GM12872 (cell line): ENCODE results near the gene ZNF438.

Experiments
- TF ChIP-seq, protein P1 (sequence below): IDR thresholded peaks from 3 replicates; pipeline ENCODE4 v1.5.1; 2011; ENCODE audit warnings: low read depth, mild to moderate bottlenecking, low read length, moderate library complexity; ENCODE audit not compliant: insufficient read depth

Gene ZNF438

DNA sequence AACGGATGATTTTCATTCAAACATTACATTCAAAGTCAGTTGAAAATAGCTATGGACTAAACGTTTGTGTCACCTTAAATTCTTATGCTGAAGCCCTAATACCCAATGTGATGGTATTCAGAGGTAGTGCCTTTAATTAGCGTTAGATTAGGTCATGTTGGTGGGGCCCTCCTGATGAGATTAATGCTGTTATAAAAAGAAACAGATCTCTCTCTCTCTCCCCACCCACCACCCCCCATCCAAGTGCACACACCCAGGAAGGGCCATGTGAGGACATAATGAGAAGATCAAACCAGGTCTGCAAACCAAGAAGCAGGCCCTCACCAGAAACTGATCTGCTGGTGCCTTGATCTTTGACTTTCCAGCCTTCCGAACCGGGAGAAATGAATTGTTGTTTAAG is 44.2 kb downstream of the ZNF438 start:
- TF ChIP-seq, protein P1, sequence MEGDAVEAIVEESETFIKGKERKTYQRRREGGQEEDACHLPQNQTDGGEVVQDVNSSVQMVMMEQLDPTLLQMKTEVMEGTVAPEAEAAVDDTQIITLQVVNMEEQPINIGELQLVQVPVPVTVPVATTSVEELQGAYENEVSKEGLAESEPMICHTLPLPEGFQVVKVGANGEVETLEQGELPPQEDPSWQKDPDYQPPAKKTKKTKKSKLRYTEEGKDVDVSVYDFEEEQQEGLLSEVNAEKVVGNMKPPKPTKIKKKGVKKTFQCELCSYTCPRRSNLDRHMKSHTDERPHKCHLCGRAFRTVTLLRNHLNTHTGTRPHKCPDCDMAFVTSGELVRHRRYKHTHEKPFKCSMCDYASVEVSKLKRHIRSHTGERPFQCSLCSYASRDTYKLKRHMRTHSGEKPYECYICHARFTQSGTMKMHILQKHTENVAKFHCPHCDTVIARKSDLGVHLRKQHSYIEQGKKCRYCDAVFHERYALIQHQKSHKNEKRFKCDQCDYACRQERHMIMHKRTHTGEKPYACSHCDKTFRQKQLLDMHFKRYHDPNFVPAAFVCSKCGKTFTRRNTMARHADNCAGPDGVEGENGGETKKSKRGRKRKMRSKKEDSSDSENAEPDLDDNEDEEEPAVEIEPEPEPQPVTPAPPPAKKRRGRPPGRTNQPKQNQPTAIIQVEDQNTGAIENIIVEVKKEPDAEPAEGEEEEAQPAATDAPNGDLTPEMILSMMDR: no peak

DNA sequence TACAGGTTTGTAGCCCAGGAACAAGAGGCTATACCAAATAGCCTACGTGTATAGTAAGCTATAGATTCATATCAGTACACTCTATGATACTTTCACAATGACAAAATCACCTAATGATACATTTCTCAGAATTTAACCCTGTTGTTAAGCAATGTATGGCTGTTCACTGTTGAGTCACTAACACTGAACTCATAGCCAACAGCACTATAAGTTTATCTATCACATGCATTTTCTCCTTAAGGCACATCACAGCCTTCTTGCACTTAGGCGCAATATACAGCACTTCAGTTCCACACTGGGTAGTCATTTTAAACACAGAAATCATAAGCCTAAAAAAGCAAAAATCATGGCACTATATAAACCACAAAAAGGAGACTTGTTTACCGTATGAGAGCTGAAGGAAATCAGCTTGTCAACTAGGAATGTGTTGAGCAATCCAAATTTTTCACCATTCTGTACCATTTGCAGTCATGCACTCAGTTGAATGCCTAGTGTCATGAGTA is 45.6 kb downstream of the ZNF438 start:
- TF ChIP-seq, protein P1: no peak

- TF ChIP-seq, protein P1: no peak
Measured at GRCh38 chr10:30985512-30985911, 46.2 kb downstream of the ZNF438 start.

DNA sequence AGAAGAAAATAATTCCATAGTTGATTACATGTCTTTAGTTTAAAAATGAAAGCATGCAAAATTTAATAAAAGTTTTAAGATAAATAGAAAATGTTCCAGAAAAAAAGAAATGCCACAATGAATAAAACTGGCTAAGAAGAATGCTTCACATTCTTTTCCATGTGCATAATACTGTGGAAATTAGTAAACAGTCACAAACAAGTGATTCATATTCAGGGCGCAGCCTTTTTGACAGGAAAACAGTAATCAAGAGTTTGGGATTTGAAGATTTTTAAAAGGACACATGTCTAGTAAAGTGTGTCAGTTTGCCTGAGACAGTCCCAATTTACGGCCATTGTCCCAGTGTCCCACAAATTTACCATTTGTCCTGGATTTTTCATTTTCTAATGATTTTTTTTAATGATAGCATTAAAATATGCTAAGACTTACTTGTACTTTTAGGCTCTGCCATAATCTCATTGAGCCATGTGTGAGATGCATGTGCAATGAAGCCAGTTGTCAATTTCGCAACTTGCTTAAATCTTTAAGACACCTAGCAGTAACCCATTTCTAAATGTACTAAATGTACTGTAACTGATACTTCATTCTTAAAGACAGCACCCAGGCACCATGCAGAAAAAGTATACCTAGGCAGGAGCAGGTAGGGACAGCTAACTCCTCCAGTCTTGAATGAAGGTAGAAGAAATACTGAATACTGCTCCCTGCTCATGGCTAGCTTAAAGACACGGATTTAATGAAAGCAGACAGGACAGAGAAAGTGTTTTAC is 46.9 kb downstream of the ZNF438 start:
- TF ChIP-seq, protein P1: no peak

DNA sequence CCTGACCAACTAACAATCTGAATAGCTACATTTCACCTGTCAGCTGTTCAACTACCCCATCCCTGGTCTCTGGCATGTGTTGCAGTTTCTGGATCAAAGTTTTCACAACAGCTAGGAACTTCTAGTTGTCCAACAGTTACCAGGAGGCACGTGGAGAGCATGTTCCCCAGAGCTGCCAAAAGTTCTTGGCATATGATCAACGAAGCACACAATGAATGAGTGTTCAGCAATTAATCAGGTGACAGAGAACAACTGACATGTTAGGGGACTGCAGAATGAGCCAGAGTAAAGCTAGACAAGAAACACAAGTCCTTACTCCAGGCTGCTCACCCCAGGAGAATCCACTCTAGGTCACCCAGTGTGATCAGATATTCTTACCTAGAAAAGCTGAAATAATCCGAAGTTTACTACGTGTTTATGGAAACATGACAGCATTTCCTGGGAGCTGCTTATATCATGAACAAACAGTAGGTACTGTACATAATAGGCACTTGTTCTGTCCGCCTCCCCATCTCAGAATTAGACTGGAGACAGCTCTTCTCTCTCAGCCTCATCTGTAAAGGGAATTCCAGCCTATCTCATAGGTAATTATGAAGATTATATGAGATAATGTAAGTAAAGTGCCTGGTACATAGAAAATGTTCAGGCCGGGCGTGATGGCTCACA is 50.6 kb downstream of the ZNF438 start:
- TF ChIP-seq, protein P1: no peak

- TF ChIP-seq, protein P1: no peak
Measured at GRCh38 chr10:30979956-30980355, 51.7 kb downstream of the ZNF438 start.

- TF ChIP-seq, protein P1: no peak
Measured at GRCh38 chr10:30978843-30979242, 52.8 kb downstream of the ZNF438 start.
